ENCODE measurements around the gene ACSF3.

Gene ACSF3

GRCh38 chr16:89145406-89146161 lies 51.9 kb downstream of the ACSF3 start:
- no peak for DNase-seq (ENCODE audit: low read depth)

- DNase-seq (ENCODE audit: low read depth) = no peak
Measured at GRCh38 chr16:89146211-89147005, 52.8 kb downstream of the ACSF3 start.

GRCh38 chr16:89147085-89147817 lies 53.6 kb downstream of the ACSF3 start:
- no peak for DNase-seq (ENCODE audit: low read depth)

- no peak for DNase-seq (ENCODE audit: low read depth)
Measured at GRCh38 chr16:89149386-89149785, 55.7 kb downstream of the ACSF3 start.

- DNase-seq (ENCODE audit: low read depth) = no peak
Measured at GRCh38 chr16:89150090-89150835, 56.6 kb downstream of the ACSF3 start.

GRCh38 chr16:89150981-89151380 lies 57.3 kb downstream of the ACSF3 start:
- no peak for DNase-seq (ENCODE audit: low read depth)

- no peak for DNase-seq (ENCODE audit: low read depth)
Measured at GRCh38 chr16:89152831-89153700, 59.4 kb downstream of the ACSF3 start.

GRCh38 chr16:89153848-89154271 lies 60.2 kb downstream of the ACSF3 start:
- DNase-seq (ENCODE audit: low read depth) = no peak

GRCh38 chr16:89154390-89155183 lies 60.9 kb downstream of the ACSF3 start:
- DNase-seq (ENCODE audit: low read depth) = no peak

- no peak for DNase-seq (ENCODE audit: low read depth)
Measured at GRCh38 chr16:89155184-89155679, 61.6 kb downstream of the ACSF3 start.

- no peak for DNase-seq (ENCODE audit: low read depth)
Measured at GRCh38 chr16:89155851-89156739, 62.4 kb downstream of the ACSF3 start.

GRCh38 chr16:89156740-89157645 lies 63.3 kb downstream of the ACSF3 start:
- no peak for DNase-seq (ENCODE audit: low read depth)

- DNase-seq (ENCODE audit: low read depth) = no peak
Measured at GRCh38 chr16:89157778-89158177, 64.1 kb downstream of the ACSF3 start.

- no peak for DNase-seq (ENCODE audit: low read depth)
Measured at GRCh38 chr16:89159066-89159849, 65.6 kb downstream of the ACSF3 start.

GRCh38 chr16:89159850-89160354 lies 66.2 kb downstream of the ACSF3 start:
- no peak for DNase-seq (ENCODE audit: low read depth)

- DNase-seq (ENCODE audit: low read depth) = no peak
Measured at GRCh38 chr16:89160977-89161701, 67.5 kb downstream of the ACSF3 start.

Data from stimulated activated CD8-positive, alpha-beta memory T cell treated with anti-CD3 and anti-CD28 coated beads, Interleukin-15, amount 100 ng/mL, for 24 hours (primary cell).